ENCODE results near the gene MTFP1. TPM values are rescaled to one million over a fixed set of nuclear protein-coding genes. Genes with fewer than 3 reads are reported as not detected.
A peak's percentile ranks its signal among the peaks of the same experiment; 100 is the strongest.

The MTFP1 gene
- total and polyA plus RNA-seq, 9 of the 15 experiments (the other 6 are each of a cell fraction or from before 2014, with no cell fraction given): 10.7 to 52.0 (median 30.1) TPM

DNA sequence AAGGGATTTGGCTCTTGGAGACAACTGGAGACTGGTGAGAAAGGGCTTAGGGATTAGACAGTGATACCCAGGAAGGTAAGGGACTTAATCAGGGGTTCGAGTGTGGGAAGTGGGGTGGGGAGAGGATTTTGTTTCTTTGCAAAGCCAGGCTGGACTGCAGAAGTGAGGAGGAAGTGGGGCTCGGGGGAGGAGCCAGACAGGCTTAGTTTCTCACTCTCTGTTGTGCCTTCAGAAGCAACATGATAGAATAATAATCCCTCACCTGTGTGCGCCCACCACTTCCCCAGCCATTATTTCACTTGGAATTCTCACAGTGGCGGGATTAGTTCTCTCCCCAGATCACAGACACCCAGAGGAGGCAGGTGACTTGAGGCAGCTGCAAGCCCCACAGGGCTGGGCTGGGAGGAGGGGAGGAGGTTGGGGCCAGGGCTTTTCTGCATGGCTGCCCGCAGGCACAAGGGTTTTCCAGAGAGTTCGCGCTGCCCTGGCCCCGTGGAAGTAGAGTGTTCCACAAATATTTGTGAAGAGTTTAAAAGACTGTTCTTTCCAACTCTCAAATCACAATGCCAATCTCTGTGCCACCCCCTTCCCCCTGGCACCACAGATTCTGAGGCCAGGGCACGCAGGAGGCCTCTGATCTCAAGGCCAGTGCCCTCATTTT lies 32.8 kb upstream of the MTFP1 start:
- in situ Hi-C loops (cut with MboI): loop anchor here (5.0 to 25.0 kb wide), 5 partner anchors 35 to 362 kb away; partner anchors contain the start of genes MTFP1 and OSM
- H3K9me3 ChIP-seq (replicated peaks; ENCODE audit: control insufficient read depth, insufficient read depth, low read depth, low read length): peaks cover 8% of the 10 kb centered on the region; the same call in 1 of the 2 replicates
- H3K4me1 ChIP-seq (replicated peaks in 1 of 2; ENCODE audit: control insufficient read depth in 2 of 2, insufficient read depth in 2 of 2, low read length in 2 of 2): peaks cover 9 to 33% of the 10 kb centered on the region in 2 experiments; a peak in 3 of 5 replicates
- ATAC-seq (peak; percentile 29; the same call in 2 of the 3 replicates), DNase-seq (ENCODE audit: extremely low read depth in 1 of 4, low spot score in 3 of 4) (no peak), FAIRE-seq (no peak)
- CTCF ChIA-PET (ENCODE audit: low intra/inter-chr PET ratio): interaction anchor here (0.5 kb wide), 1 partner anchor 89 kb away, joined by 5 read pairs; no protein-coding TSS in a partner anchor
- intact Hi-C loops (cut with micrococcal nuclease): loop anchor here (5.0 kb wide), 2 partner anchors 55 to 365 kb away; no protein-coding TSS in a partner anchor
- POLR2A ChIA-PET: interaction anchor here (0.5 to 1.8 kb wide), 4 partner anchors 17 to 553 kb away, joined by 3 to 4 read pairs (median 4); partner anchors contain the start of genes CCDC157 and SF3A1
- H3K27ac ChIP-seq (ENCODE audit: extremely low read depth, low read depth, low read length): no peak overlapping the region
- 28% methylated on average over 2 of the region's 9 CpGs for WGBS (ENCODE audit: insufficient coverage, low coverage, missing lambda C conversion rate)
- peak overlapping the region in 1 of 2 experiments; percentile 64; a peak in 2 of 4 replicates for H3K9ac ChIP-seq (ENCODE audit: insufficient read depth in 1 of 2, low read depth in 2 of 2, low read length in 2 of 2)
- no peaks in the 10 kb centered on the region for H3K79me2 ChIP-seq (ENCODE audit: control insufficient read depth, insufficient read depth, low read length)
- H3K27me3 ChIP-seq (ENCODE audit: control insufficient read depth in 2 of 2, insufficient read depth in 2 of 2, low read length in 2 of 2): no peaks in the 10 kb centered on the region
- H2AFZ ChIP-seq (ENCODE audit: low read depth, low read length): no peak overlapping the region
- no peak overlapping the region for H3K4me3 ChIP-seq
- BruUV-seq (replicated peaks): no TSS peak
- 0 out of 2 replicates have a peak, but pooled peaks cover 2% of the 10 kb centered on the region for H4K20me1 ChIP-seq (replicated peaks; ENCODE audit: control insufficient read depth, insufficient read depth, low read length)
- TF ChIP-seq SMARCB1 (IDR thresholded peaks at IDR 0.05; ENCODE audit: insufficient read length, low read depth) (no peak), CEBPB (tag; IDR thresholded peaks at IDR 0.05) (no peak), ZNF347 (CRISPR knock-in tag; IDR thresholded peaks at IDR 0.05; ENCODE audit: low read depth) (no peak), GTF2F1 (IDR thresholded peaks at IDR 0.05; ENCODE audit: low read depth, low read length) (no peak), RHOXF2B (CRISPR knock-in tag; conservative IDR thresholded peaks at IDR 0.05) (no peak), ZNF766 (CRISPR knock-in tag; conservative IDR thresholded peaks at IDR 0.05) (no peak), JUND (IDR thresholded peaks at IDR 0.05; ENCODE audit: borderline replicate concordance, low read depth, low read length) (no peak), JUND (tag; IDR thresholded peaks at IDR 0.05; ENCODE audit: borderline replicate concordance, low read depth, low read length) (no peak), ZNF143 (CRISPR knock-in tag; IDR thresholded peaks at IDR 0.05) (no peak), HCFC1 (IDR thresholded peaks at IDR 0.05; ENCODE audit: low read depth, low read length) (no peak), SIRT6 (IDR thresholded peaks at IDR 0.05; ENCODE audit: low read depth, low read length) (no peak), U2AF2 (optimal IDR thresholded peaks at IDR 0.05; ENCODE audit: low read depth, low read length) (no peak), KDM5B (IDR thresholded peaks at IDR 0.05; ENCODE audit: insufficient replicate concordance, low read depth, low read length) (no peak)
- TF ChIP-seq, protein P1, sequence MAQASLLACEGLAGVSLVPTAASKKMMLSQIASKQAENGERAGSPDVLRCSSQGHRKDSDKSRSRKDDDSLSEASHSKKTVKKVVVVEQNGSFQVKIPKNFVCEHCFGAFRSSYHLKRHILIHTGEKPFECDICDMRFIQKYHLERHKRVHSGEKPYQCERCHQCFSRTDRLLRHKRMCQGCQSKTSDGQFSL (CRISPR knock-in tag; IDR thresholded peaks at IDR 0.05): no peak
- TF ChIP-seq, protein P1 (tag; IDR thresholded peaks at IDR 0.05): no peak
- TF ChIP-seq, protein P2, sequence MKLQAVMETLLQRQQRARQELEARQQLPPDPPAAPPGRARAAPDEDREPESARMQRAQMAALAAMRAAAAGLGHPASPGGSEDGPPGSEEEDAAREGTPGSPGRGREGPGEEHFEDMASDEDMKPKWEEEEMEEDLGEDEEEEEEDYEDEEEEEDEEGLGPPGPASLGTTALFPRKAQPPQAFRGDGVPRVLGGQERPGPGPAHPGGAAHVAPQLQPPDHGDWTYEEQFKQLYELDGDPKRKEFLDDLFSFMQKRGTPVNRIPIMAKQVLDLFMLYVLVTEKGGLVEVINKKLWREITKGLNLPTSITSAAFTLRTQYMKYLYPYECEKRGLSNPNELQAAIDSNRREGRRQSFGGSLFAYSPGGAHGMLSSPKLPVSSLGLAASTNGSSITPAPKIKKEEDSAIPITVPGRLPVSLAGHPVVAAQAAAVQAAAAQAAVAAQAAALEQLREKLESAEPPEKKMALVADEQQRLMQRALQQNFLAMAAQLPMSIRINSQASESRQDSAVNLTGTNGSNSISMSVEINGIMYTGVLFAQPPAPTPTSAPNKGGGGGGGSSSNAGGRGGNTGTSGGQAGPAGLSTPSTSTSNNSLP (IDR thresholded peaks at IDR 0.05; ENCODE audit: borderline replicate concordance, low read depth, low read length): no peak
- TF ChIP-seq, protein P3, sequence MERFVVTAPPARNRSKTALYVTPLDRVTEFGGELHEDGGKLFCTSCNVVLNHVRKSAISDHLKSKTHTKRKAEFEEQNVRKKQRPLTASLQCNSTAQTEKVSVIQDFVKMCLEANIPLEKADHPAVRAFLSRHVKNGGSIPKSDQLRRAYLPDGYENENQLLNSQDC (CRISPR knock-in tag; IDR thresholded peaks at IDR 0.05): no peak
- TF ChIP-seq, protein P4, sequence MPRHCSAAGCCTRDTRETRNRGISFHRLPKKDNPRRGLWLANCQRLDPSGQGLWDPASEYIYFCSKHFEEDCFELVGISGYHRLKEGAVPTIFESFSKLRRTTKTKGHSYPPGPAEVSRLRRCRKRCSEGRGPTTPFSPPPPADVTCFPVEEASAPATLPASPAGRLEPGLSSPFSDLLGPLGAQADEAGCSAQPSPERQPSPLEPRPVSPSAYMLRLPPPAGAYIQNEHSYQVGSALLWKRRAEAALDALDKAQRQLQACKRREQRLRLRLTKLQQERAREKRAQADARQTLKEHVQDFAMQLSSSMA (CRISPR knock-in tag; IDR thresholded peaks at IDR 0.05): no peak
- no peaks in the 10 kb centered on the region for H3K9me1 ChIP-seq (ENCODE audit: control insufficient read depth, insufficient read depth, low read length)
- H3K4me2 ChIP-seq (ENCODE audit: insufficient read depth, low read length): no peak overlapping the region
- no peaks in the 10 kb centered on the region for H3K36me3 ChIP-seq (ENCODE audit: control insufficient read depth, insufficient read depth, low read length)
